Fibroblast of skin of right biceps (primary cell): Measurements from ENCODE around the gene EML4.

ENCODE experiments used
- DNase-seq: peaks from one replicate; pipeline ENCODE4 v3.0.0-alpha.2; 2013

The EML4 gene

DNA sequence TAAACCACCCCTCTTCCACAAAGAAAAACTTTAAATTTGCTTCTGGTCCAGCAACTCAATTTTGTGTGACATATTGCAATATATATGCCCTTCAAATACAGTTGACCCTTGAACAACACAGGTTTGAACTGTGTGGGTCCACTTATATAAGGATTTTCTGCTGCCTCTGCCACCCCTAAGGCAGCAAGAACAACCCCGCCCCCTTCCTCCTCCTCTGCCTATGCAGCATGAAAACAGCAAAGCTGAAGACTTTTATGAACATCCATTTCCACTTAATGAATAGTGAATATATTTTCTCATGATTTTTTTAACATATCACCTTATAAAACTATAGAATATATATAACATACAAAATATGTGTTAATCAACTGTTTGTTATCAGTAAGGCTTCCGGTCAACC is 58.3 kb downstream of the EML4 start:
- no peak for DNase-seq

DNA sequence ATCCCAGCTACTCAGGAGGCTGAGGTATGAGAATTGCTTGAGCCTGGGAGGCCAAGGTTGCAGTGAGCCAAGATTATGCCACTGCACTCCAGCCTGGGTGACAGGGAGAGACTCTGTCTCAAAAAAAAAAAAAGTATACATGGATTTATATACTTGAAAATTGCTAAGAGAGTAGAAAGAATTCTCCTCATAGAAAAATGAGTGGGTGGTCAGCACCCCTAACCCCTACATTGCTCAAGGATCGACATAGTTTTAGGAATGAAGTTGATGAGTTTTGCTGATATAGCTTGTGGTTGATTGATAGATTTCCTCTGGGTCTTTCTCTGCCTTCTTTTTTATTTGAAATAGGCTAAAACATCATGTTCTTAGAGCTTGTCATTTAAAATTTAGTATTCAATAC is 58.9 kb downstream of the EML4 start:
- DNase-seq = no peak

DNA sequence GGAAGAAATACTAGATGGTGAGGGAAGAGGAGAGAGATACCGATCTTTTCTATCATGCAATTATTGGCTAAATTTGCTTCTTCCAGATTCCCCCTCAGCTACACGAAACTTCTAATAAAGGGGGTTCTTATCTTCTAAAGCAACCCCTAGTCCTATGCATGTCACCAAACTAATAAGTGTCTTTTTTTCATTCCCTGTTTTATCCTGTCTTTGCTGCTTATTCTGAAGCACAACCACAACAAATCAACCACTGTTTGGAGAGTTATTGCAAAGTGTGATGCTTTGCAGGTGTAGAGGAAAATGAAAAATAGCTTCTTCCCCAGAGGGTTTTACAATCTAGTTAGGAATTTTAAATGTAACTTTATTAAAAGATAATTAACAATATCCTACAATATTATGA is 60.8 kb downstream of the EML4 start:
- DNase-seq = no peak

DNA sequence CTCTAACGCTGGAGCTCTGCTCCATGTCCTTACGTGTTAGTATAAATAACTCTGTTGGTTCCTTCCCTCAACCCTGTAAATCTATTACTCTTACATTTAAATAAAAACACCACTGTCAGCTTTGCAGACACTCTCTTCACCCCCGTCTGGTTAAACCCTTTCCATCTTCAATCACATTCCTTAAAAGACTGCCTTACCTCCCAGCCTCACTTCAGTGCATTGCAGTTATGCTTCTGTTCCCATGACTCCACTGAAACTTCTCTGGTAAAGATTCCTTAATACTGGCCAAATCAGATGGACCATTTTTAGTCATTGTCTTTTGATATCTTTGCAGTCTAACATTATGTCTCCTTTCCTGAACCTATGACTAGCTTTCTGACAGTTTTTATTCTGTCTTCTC is 61.7 kb downstream of the EML4 start:
- DNase-seq = peak; percentile 9

DNA sequence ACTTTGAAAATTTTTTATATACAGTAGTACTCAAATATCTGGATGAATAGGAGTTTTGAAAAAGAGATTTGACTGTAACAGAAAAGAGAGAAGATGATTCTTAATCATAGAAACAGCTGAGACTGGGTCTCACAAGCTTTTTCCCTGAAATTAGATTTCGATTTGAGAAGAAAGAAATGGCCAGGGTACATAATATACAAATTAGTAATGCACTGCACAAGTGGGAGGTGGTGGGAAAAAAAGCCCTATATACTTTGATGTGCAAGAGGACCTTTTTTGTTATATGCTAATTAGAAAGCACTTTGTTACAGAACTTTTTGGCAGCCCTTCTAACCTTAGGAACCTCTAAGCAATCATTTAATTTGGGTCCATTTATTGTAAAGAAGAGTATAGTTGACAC is 62.9 kb downstream of the EML4 start:
- no peak for DNase-seq

DNA sequence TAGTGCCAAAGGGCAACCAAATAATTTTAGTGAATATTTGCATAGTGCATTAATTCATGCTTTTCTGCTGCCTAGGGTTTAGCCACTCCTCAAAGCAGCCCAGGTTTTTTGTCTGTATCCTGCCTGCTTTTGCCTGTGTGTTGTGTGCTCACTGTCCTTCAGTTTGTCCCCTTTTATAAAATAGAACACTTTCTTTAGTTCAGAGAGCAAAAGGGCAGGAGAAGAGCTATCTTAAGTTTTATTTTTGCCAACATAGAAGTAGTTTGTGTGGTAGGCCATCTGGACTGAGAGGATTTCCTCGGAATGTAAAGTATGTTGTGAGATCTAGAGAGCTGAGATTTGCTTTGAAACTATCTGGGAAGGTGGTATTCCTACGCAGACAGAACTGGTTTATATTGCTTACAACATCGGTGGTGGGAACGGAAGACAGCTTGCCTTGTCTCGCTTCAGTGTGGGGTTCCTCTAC is 64.9 kb downstream of the EML4 start:
- DNase-seq = peak; percentile 62

DNA sequence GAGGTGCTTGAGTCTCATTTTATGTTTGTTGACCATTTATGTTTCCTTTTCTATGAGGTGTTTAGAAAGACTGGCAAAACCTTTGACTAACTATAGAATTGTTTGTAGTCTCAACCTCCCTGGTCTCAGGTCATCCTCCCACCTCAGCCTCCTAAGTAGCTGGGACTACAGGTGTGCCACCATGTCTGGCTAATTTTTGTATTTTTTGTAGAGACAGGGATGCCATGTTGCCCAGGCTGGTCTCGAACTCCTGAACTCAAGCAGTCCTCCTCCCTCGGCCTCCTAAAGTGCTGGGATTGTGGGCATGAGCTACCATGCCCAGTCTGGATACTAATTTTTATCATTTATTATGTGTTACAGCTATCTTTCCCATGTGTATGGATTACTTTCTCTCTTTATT is 67.8 kb downstream of the EML4 start:
- no peak for DNase-seq

DNA sequence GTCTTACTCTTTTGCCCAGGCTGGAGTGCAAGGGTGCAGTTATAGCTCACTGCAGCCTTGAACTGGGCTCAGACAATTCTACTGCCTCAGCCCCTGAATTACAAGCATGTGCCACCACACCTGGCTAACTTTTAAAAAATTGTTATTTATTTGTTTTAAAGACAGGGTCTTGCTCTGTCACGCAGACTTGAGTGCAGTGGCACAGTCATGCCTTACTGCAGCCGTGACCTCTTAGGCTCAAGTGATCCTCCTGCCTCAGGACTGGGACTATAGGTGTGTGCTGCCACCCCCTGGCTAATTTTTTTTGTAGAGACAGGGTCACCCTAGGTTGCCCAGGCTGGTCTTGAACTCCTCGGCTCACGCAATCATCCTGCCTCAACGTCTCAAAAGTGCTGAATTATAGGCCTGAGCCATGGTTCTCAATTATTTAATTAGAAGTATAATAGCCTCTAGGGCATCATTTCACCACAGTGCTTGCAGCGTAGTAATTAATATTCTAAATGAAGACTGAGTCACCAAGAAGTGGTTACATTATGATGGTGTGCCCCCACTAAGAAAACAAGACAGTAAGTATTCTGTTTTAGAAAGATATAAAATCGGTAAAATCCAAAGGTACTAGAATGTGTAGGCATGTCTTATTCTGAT is 69.6 kb downstream of the EML4 start:
- DNase-seq = peak; percentile 20

DNA sequence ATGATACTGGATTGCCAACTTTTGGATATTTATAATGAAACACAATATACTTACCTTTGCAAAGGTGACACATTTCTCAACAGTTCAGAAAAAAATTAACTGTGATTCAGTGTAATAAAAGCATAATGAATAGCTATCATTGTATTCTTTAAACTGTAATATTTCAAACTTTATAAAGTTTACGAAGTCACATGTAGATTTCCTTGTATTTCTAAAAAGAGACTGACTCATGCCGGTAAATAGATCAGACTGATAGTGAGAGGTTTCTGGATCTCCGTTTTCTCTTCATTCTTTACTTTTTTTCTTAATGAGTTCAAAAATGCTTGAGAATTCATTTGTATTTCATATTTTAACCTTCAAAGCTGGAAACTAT is 70.1 kb downstream of the EML4 start:
- DNase-seq = no peak

DNA sequence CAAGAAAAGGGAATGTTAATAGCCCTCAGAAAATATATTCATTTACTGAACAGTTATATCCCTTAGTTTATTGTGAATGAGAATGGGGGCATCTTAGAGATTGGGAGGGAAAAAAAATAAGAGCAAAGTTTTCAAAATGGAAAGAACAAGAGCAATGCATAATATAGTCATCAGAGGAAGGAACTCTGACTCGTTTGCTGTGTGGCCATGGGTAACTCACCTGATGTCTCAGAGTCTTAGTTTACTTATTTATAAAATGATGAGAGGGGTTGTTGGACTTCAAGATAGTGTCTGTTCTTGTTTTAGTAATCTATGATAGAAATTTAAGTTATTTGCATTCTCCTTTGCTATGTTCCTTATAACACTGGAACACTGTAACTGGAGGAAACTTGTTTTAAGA is 70.7 kb downstream of the EML4 start:
- DNase-seq = no peak

DNA sequence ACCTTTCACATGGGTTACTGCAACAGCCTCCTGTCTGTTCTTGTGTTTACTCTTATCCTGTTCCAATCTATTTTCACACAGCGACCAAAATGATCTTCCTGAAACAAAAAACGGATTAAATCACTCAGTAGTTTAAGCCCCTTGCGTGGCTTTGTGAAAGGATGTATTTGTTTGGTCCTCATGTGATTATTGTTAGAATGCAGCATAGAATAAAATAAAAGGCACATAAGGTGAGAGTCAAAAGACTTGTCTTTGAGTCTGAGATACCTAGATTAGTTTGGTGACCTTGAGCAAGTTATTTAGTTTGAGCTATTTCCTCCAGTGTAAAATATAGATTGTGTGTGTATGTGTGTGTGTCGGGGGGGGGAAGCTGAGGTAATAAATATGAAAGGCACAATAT is 72.4 kb downstream of the EML4 start:
- no peak for DNase-seq

DNA sequence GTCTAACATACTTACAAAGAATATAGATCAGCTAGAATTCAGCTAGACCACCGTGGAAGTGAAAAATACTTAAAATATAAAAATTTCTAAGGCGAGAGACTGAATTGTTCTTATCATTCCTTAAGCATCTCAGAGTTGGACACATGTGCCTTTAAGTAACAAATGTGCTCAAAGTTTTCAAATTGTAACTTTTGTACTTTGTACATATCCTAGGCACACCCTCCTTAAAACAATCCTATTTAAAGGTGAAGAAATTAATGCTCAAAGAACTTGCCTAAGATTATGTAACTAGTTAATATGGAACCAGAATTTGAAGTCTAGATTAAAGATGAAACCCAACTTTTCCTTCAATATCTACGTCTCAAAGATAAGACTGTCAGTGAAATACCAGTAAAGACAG is 74.1 kb downstream of the EML4 start:
- no peak for DNase-seq

DNA sequence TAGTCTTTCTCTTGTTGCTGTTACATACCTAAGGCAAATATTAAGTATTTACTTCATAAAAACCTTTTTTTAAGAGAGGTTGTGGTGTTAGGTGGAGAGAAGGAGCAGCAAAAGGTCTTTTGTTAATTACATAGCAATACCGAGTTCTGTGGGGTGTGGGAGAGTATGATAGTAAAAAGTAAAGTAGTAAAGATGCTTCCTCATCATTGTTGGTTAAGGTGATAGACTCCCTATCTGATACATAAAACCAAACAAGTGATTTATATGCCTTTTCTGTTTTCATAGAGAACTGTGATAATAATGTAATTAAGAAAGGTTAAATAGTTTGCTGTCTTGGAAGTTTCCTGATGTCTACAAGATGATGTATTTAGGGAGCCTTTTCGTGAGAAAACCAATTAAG is 75.4 kb downstream of the EML4 start:
- DNase-seq = no peak

DNA sequence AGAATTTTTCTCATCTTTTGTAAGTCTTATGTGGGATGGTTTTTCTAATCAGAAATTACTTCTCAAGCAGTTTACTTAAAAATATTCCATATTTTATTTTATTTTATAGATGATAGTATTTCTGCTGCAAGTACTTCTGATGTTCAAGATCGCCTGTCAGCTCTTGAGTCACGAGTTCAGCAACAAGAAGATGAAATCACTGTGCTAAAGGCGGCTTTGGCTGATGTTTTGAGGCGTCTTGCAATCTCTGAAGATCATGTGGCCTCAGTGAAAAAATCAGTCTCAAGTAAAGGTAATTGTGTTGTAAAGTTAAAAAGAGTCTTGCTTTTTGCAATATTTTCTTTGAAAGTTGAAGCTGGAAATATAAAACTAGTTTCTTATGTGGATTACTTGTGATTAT is 76.2 kb downstream of the EML4 start:
- no peak for DNase-seq

DNA sequence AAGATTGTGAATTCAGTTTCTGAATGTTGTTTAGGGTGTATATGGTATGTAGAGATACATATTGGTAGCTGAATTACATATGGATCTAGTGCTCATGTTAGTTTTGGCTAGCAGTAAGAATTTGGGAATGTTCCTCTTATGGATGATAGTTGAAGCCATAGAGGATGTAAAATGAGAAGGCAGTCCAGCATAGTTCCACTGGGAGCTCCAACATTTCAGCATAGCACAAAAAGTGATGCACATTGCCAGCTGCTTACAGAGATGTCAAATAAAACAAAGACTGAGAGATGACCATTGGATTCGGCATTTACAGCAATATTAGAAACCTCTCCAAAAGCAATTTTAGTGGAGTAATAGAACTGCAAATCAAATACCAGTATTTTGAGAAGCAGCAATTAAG is 77.4 kb downstream of the EML4 start:
- no peak for DNase-seq

DNA sequence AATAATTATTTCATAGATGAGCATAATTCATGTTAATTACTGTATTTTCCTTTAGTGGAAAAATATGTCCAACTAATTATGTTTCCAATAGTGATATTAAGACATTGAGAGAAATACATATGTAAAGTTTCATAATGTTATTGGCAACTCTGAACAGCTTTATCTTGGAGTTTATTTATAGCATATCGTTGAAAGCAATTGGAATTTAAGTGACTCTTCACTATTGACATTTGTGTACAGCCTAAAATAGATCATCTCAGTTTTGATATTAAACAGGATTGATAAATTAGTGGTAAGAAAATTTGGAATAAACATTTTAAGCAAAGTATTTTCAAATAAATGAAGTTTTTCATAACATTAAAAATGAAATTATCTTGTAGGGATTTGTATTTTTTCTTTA is 79.7 kb downstream of the EML4 start:
- no peak for DNase-seq

DNA sequence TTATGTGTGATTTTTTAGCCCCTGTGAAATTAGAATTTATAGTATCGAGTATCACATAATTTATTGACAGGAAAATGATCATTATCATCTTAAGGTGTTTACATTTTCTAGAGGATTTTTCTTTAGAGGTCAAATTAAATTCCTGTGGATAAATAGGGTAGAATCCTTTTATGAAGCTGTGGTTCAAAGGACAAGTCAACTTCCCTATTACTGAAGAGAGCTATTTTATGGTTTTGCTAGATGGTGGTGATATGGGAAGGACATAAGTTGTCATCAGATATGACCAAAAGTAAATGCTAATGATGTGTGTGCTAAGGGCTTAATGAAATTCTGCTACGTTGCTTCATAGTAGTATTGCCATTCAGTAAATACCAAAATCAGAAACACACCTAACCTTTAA is 80.1 kb downstream of the EML4 start:
- no peak for DNase-seq

DNA sequence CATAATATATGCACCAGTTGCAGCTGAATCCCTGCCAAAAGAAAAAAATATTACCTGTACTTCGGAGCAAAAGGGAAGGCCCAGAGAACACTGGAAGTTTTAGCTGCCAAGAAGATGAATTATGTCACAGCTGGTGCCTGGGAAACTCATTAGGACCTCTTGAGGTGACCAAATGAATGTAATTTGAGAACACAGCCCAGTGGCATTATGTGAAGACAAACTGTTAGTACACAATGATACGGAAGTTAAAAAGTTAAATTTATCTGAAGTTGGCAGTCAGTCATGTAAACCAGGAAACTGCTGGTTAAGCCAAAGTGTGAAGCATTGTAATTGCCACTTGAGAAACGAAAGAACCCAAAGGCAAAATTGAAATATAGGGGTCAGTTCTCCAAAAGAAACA is 80.7 kb downstream of the EML4 start:
- no peak for DNase-seq

DNA sequence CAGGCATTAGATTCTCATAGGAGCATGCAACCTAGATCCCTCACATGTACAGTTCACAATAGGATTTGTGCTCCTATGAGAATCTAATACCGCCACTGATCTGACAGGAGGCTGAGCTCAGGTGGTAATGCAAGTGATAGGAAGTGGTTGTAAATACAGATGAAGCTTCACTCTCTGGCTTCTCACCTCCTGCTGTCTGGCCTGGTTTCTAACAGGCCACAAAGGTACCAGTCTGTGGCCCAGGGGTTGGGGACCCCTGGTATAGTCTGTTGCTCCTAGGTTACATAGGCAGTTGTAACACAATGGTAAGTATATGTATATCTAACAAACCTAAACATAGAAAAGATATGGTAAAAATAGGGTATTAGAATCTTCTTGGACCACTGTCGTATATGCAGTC is 81.8 kb downstream of the EML4 start:
- no peak for DNase-seq

DNA sequence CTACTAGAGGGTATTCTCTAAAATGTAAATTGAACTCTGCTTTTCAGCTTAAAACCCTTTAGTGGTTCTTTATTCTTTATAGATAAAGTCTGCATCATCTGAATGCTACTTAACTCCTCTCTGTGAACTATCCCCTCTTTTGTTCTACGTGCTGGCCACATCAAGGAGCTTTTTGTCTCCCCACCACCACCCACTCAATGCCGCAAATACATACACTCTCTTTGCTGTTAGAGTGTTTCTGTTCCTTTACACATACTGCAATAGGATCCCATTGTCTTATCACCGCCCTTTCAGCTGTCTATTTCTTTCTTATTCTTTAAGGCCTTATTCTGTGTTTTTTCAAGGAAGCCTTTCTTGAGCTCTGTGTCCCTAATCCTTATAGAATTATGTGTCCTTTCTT is 83.3 kb downstream of the EML4 start:
- DNase-seq = no peak

DNA sequence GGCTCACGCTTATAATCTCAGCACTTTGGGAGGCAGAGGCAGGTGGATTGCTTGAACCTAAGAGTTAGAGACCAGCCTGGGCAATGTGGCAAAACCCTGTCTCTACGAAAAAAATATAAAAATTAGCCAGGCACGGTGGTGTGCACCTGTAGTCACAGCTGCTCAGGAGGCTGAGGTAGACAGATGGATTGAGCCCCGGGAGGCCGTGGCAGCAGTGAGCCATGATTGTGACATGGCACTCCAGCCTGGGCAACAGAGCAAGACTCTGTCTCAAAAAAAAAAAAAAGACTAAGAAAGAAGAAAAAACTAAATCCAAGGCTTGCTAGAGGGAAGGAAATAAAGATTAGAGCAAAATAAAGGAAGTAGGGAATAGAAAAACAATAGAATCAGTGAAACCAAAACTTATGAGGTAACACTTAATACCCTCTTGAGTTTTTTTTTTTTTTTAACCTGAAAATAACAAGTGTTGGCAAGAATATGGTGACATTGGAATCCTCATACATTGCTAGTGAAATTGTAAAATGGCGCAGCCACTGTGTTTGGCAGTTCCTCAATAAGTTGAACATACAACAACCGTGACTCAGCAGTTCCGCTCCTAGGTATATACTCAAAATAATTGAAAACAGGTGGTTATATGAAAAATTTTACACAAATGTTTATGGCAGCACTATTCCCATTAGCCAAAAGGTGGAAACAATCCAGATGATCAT is 85.2 kb downstream of the EML4 start:
- peak; percentile 32 for DNase-seq

DNA sequence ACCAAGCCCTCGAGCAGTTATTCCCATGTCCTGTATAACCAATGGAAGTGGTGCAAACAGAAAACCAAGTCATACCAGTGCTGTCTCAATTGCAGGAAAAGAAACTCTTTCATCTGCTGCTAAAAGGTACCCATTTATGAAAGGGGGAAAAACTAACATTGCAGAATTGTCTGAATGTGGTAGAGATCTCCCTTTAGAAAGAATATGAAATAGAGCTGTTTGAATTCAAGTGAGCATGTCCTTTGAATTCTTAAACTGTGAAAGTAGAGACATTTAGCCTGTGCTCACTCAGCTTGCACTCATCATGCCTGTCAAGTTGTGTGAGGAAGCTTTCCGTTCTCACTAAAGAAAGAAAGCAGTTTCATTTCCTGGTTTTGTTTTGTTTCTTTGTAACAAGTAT is 87.4 kb downstream of the EML4 start:
- no peak for DNase-seq

DNA sequence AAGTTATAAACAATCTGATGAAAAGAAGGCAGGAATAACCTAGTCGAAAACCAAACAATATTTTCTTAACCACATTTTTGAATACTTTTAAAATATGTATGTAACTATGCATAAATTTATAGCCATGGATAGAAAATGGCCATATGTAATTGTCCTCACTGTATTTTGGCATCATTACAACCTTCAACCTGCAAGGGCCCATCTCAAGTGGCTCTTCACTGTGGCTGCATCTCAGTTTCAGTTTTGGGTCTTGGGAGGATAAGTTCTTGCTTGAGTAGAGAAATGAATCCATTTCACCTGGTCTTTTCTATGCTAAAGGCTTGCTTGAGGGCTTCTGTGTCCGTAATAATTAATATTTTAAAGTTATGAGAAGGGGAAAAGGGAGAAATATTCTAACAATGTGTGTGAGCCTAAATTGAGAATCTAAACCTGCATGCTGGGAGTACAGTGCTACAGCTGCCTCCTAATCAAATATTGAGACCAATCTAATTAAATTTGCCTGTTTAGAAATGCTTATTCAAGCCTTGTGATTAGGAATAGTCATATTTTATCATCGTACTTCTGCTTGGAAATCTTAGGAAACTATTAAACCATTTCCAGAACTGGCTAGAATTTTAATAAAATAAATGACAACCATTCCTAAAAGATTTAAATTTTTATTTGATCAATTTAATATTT is 92.5 kb downstream of the EML4 start:
- no peak for DNase-seq

DNA sequence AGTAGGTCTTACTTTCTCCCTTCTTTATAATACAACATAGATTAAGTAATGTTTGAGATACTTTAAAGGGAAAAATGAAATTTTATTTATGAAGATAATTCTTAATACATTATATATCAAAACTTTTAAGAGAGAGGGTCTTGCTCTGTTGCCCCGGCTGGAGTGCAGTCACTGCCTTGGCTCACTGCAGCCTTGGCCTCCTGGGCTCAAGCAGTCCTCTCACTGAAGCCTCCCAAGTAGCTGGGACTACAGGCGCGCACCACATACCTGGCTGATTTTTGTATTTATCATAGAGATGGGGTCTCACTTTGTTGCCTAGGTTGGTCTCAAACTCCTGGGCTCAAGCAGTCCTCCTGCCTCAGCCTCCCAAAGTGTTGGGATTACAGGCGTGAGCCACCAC is 97.1 kb downstream of the EML4 start:
- DNase-seq = no peak

DNA sequence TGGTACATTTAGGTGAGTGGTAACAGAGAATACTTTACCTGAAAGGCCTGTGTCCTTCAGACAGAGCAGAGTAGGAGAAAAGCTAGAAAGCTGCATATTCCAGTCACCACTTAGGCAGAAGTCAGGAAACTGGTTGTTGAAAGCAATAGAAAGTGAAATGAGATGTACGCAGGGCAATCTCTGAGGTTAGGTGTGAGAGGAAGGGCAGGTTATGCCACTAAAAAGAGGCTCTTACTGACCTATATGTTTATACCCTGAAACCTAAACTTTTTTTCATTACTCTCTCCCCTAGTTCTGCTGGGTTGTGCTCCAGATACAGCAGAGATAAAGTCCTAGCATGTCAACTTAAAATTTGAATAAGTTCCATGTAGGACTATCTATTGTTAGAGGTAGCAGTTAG is 98.4 kb downstream of the EML4 start:
- DNase-seq = no peak
